ENCODE measurements around the gene GLRX2.
A peak's percentile ranks its signal among the peaks of the same experiment; 100 is the strongest.

GLRX2 gene

GRCh38 chr1:193104907-193105820, at the start of gene GLRX2:
GLRX2 (minus strand) TSS chr1:193105414; CDS start chr1:193105382, 32 bp downstream.
- H3K4me1 Mint-ChIP-seq (ENCODE audit: low read depth), result peaks cover 24% of the 10 kb centered on the region
- peak within 1 kb of the TSS; percentile 96 for H3K4me3 Mint-ChIP-seq
- no peaks in the 10 kb centered on the region for H3K27me3 Mint-ChIP-seq

GRCh38 chr1:193144999-193145398, 39.8 kb upstream of the GLRX2 start:
- Mint-ChIP-seq H3K27ac (no peak overlapping the region), H3K27me3 (no peaks in the 10 kb centered on the region), H3K4me3 (no peak overlapping the region), H3K9me3 (no peaks in the 10 kb centered on the region), H3K4me1 (ENCODE audit: low read depth) (peaks cover 20% of the 10 kb centered on the region), H3K36me3 (ENCODE audit: low read depth) (peaks cover 54% of the 10 kb centered on the region)

More at GRCh38 chr1:193104907-193105820, at the start of gene GLRX2:
- peak within 1 kb of the TSS; percentile 82 for H3K27ac Mint-ChIP-seq
- peaks cover 4% of the 10 kb centered on the region for H3K36me3 Mint-ChIP-seq (ENCODE audit: low read depth)
- no peaks in the 10 kb centered on the region for H3K9me3 Mint-ChIP-seq

GRCh38 chr1:193144361-193144938, 39.2 kb upstream of the GLRX2 start:
- peaks cover 20% of the 10 kb centered on the region for H3K4me1 Mint-ChIP-seq (ENCODE audit: low read depth)

GRCh38 chr1:193143285-193143684, 38.1 kb upstream of the GLRX2 start:
- H3K4me3 Mint-ChIP-seq, result no peak overlapping the region
- H3K9me3 Mint-ChIP-seq, result no peaks in the 10 kb centered on the region
- H3K27ac Mint-ChIP-seq, result no peak overlapping the region
- H3K27me3 Mint-ChIP-seq, result no peaks in the 10 kb centered on the region
- peaks cover 61% of the 10 kb centered on the region for H3K36me3 Mint-ChIP-seq (ENCODE audit: low read depth)
- H3K4me1 Mint-ChIP-seq (ENCODE audit: low read depth), result peaks cover 20% of the 10 kb centered on the region

More at GRCh38 chr1:193144361-193144938, 39.2 kb upstream of the GLRX2 start:
- Mint-ChIP-seq H3K27me3 (no peaks in the 10 kb centered on the region), H3K9me3 (no peaks in the 10 kb centered on the region), H3K27ac (no peak overlapping the region), H3K36me3 (ENCODE audit: low read depth) (peaks cover 60% of the 10 kb centered on the region), H3K4me3 (no peak overlapping the region)

GRCh38 chr1:193142409-193142808, 37.2 kb upstream of the GLRX2 start:
- Mint-ChIP-seq H3K36me3 (ENCODE audit: low read depth) (peaks cover 62% of the 10 kb centered on the region), H3K4me1 (ENCODE audit: low read depth) (peaks cover 20% of the 10 kb centered on the region), H3K27me3 (no peaks in the 10 kb centered on the region), H3K4me3 (no peak overlapping the region), H3K27ac (no peak overlapping the region), H3K9me3 (no peaks in the 10 kb centered on the region)

- no peaks in the 10 kb centered on the region for H3K9me3 Mint-ChIP-seq
- H3K27ac Mint-ChIP-seq, result peak overlapping the region; percentile 38
- peaks cover 20% of the 10 kb centered on the region for H3K4me1 Mint-ChIP-seq (ENCODE audit: low read depth)
- H3K36me3 Mint-ChIP-seq (ENCODE audit: low read depth), result peaks cover 66% of the 10 kb centered on the region
- H3K4me3 Mint-ChIP-seq, result peak overlapping the region; percentile 2
- no peaks in the 10 kb centered on the region for H3K27me3 Mint-ChIP-seq
Observed at GRCh38 chr1:193141804-193142203, 36.6 kb upstream of the GLRX2 start.

GRCh38 chr1:193140254-193140653, 35.0 kb upstream of the GLRX2 start:
- H3K9me3 Mint-ChIP-seq, result no peaks in the 10 kb centered on the region
- peaks cover 20% of the 10 kb centered on the region for H3K4me1 Mint-ChIP-seq (ENCODE audit: low read depth)
- H3K4me3 Mint-ChIP-seq, result no peak overlapping the region
- no peaks in the 10 kb centered on the region for H3K27me3 Mint-ChIP-seq
- peaks cover 70% of the 10 kb centered on the region for H3K36me3 Mint-ChIP-seq (ENCODE audit: low read depth)
- H3K27ac Mint-ChIP-seq, result no peak overlapping the region

GRCh38 chr1:193131266-193131860, 26.1 kb upstream of the GLRX2 start:
- Mint-ChIP-seq H3K27me3 (no peaks in the 10 kb centered on the region), H3K4me3 (no peak overlapping the region), H3K9me3 (no peaks in the 10 kb centered on the region), H3K27ac (peak overlapping the region; percentile 28), H3K4me1 (ENCODE audit: low read depth) (peaks cover 34% of the 10 kb centered on the region), H3K36me3 (ENCODE audit: low read depth) (peaks cover 74% of the 10 kb centered on the region)

- H3K27ac Mint-ChIP-seq, result no peak overlapping the region
- H3K4me3 Mint-ChIP-seq, result no peak overlapping the region
- no peaks in the 10 kb centered on the region for H3K9me3 Mint-ChIP-seq
- peaks cover 60% of the 10 kb centered on the region for H3K4me1 Mint-ChIP-seq (ENCODE audit: low read depth)
- H3K27me3 Mint-ChIP-seq, result no peaks in the 10 kb centered on the region
- peaks cover 32% of the 10 kb centered on the region for H3K36me3 Mint-ChIP-seq (ENCODE audit: low read depth)
Observed at GRCh38 chr1:193125369-193125768, 20.2 kb upstream of the GLRX2 start.

- Mint-ChIP-seq H3K9me3 (no peaks in the 10 kb centered on the region), H3K27ac (no peak overlapping the region), H3K27me3 (no peaks in the 10 kb centered on the region), H3K36me3 (ENCODE audit: low read depth) (peaks cover 28% of the 10 kb centered on the region), H3K4me3 (peak overlapping the region; percentile 95), H3K4me1 (ENCODE audit: low read depth) (peaks cover 56% of the 10 kb centered on the region)
Observed at GRCh38 chr1:193123751-193124150, 18.5 kb upstream of the GLRX2 start.

GRCh38 chr1:193121616-193122593, 16.7 kb upstream of the GLRX2 start, which contains the start of gene CDC73:
CDC73 (plus strand) TSS chr1:193122031; CDS start chr1:193122201, 170 bp downstream.
- Mint-ChIP-seq H3K9me3 (no peaks in the 10 kb centered on the region), H3K27me3 (no peaks in the 10 kb centered on the region), H3K4me1 (ENCODE audit: low read depth) (peaks cover 49% of the 10 kb centered on the region), H3K36me3 (ENCODE audit: low read depth) (peaks cover 17% of the 10 kb centered on the region), H3K27ac (peak within 1 kb of the TSS; percentile 97), H3K4me3 (peak within 1 kb of the TSS; percentile 95)

GRCh38 chr1:193120604-193121166, 15.5 kb upstream of the GLRX2 start:
- no peaks in the 10 kb centered on the region for H3K27me3 Mint-ChIP-seq
- peak overlapping the region; percentile 95 for H3K4me3 Mint-ChIP-seq
- H3K4me1 Mint-ChIP-seq (ENCODE audit: low read depth), result peaks cover 44% of the 10 kb centered on the region
- H3K9me3 Mint-ChIP-seq, result no peaks in the 10 kb centered on the region
- peaks cover 9% of the 10 kb centered on the region for H3K36me3 Mint-ChIP-seq (ENCODE audit: low read depth)
- peak overlapping the region; percentile 97 for H3K27ac Mint-ChIP-seq

- peaks cover under 1% of the 10 kb centered on the region for H3K36me3 Mint-ChIP-seq (ENCODE audit: low read depth)
- no peaks in the 10 kb centered on the region for H3K9me3 Mint-ChIP-seq
- no peak overlapping the region for H3K4me3 Mint-ChIP-seq
- no peaks in the 10 kb centered on the region for H3K27me3 Mint-ChIP-seq
- H3K4me1 Mint-ChIP-seq (ENCODE audit: low read depth), result peaks cover 28% of the 10 kb centered on the region
- no peak overlapping the region for H3K27ac Mint-ChIP-seq
Observed at GRCh38 chr1:193118803-193119730, 13.9 kb upstream of the GLRX2 start.

Measured in stimulated activated naive CD8-positive, alpha-beta T cell treated with anti-CD3 and anti-CD28 coated beads, Interleukin-15, Interleukin-2, amounts not matched to agents 100 ng/mL and 50 ng/mL, for 24 hours (primary cell).